HCT116 (cell line): Measurements from ENCODE around the gene SPARCL1. TPM values are rescaled to one million over a fixed set of nuclear protein-coding genes. Genes with fewer than 3 reads are reported as not detected.

ENCODE experiments used
- ATAC-seq: fragments of 200-7000 bp; cut with Tn5 transposase; 2 replicates; pipeline ENCODE4 v1.9.1; 2020; ENCODE audit warnings: mild to moderate bottlenecking, moderate library complexity
- BruUV-seq: library from RNA; stranded (reverse); fragments of 400-500 nt; replicated peaks from 2 replicates; lab custom pipeline; 2021; lab: Mats Ljungman, UMichigan
- CTCF ChIA-PET: fragments of 300-600 bp; sonication (Branson Sonifier 250); formaldehyde crosslinking; loops from one replicate; lab custom pipeline; 2021; ENCODE audit warnings: antibody characterized with exemption; lab: Charles Lee
- POLR2A ChIA-PET: fragments of 300-600, 350-600 bp; sonication (Branson Sonifier 250); formaldehyde crosslinking; loops from one replicate; lab custom pipeline; 2021; ENCODE audit warnings: antibody characterized with exemption; lab: Charles Lee
- RAD21 ChIA-PET, 2 experiments: fragments of 300-600 bp; sonication (Branson Sonifier 250); formaldehyde crosslinking; loops; one replicate each; lab custom pipeline; 2023; ENCODE audit warnings: low total read pairs in 2 of 2; ENCODE audit not compliant: uncharacterized antibody in 2 of 2, unreplicated experiment in 2 of 2, low non-redundant PET in 1 of 2; lab: Charles Lee
- DNase-seq: peaks from one replicate; pipeline ENCODE4 v3.0.0-alpha.2; 2010; ENCODE audit warnings: low read depth, low spot score
- H2AFZ ChIP-seq: fragments of 200-600 bp; shearing (Covaris generic), sonication (generic); 2 replicates; pipeline ENCODE4 v1.6.1; 2017; ENCODE audit warnings: low read depth, mixed run types, mixed read lengths, antibody characterized with exemption, low read length; ENCODE audit not compliant: poor library complexity, severe bottlenecking
- H3K27ac ChIP-seq: 2 replicates; pipeline ENCODE4 v1.5.1; 2012; ENCODE audit warnings: low read depth, low read length
- H3K27me3 ChIP-seq: fragments of 200-600 bp; sonication (generic); 2 replicates; pipeline ENCODE4 v1.6.1; 2016; ENCODE audit warnings: mixed run types, low read length, mixed read lengths; ENCODE audit not compliant: insufficient read depth
- H3K36me3 ChIP-seq, 2 experiments: fragments of 200-500 bp in 1 of 2; fragments of 200-600 bp in 1 of 2; sonication (Bioruptor generic) in 1 of 2; sonication (generic) in 1 of 2; 2 replicates each; pipeline versions ENCODE4 v1.5.1 to v1.6.1; 2014 to 2016; ENCODE audit warnings: low read length in 2 of 2, inconsistent platforms in 1 of 2, mixed read lengths in 1 of 2, mixed run types in 1 of 2; ENCODE audit not compliant: insufficient read depth in 2 of 2, control insufficient read depth in 1 of 2
- H3K4me1 ChIP-seq, 2 experiments: fragments of 200-600 bp in 1 of 2; sonication (generic) in 1 of 2; 2 replicates each; pipeline versions ENCODE4 v1.5.1 to v1.6.1; 2012 to 2017; ENCODE audit warnings: low read length in 2 of 2, inconsistent platforms in 1 of 2, mild to moderate bottlenecking in 1 of 2, mixed read lengths in 1 of 2, mixed run types in 1 of 2, moderate library complexity in 1 of 2; ENCODE audit not compliant: insufficient read depth in 2 of 2, control insufficient read depth in 1 of 2
- H3K4me2 ChIP-seq: fragments of 200-600 bp; sonication (generic); 2 replicates; pipeline ENCODE4 v1.6.1; 2017; ENCODE audit warnings: mixed run types, low read length, mixed read lengths
- H3K4me3 ChIP-seq, 2 experiments: fragments of 200-600 bp in 1 of 2; sonication (generic) in 1 of 2; replicated peaks in 1 of 2; 2 replicates each; pipeline ENCODE4 v1.5.1; 2011 to 2016; ENCODE audit warnings: low read length in 2 of 2, control low read depth in 1 of 2, low read depth in 1 of 2, mild to moderate bottlenecking in 1 of 2, mixed read lengths in 1 of 2, mixed run types in 1 of 2
- H3K79me2 ChIP-seq: fragments of 200-600 bp; sonication (generic); 2 replicates; pipeline ENCODE4 v1.6.1; 2017; ENCODE audit warnings: mild to moderate bottlenecking, mixed run types, low read length, moderate library complexity, mixed read lengths; ENCODE audit not compliant: insufficient read depth
- H3K9ac ChIP-seq: fragments of 200-600 bp; sonication (generic); 2 replicates; pipeline ENCODE4 v1.6.1; 2016; ENCODE audit warnings: low read length, mixed read lengths
- H3K9me2 ChIP-seq: fragments of 200-600 bp; sonication (generic), shearing (Covaris generic); 2 replicates; pipeline ENCODE4 v1.6.1; 2017; ENCODE audit warnings: mixed run types, mild to moderate bottlenecking, moderate library complexity; ENCODE audit not compliant: insufficient read depth
- H3K9me3 ChIP-seq, 2 experiments: fragments of 200-500 bp in 1 of 2; fragments of 200-600 bp in 1 of 2; sonication (Bioruptor generic) in 1 of 2; sonication (generic) in 1 of 2; 2 replicates each; pipeline ENCODE4 v1.6.1; 2014 to 2017; ENCODE audit warnings: low read length in 2 of 2, mixed read lengths in 2 of 2, inconsistent platforms in 1 of 2, low read depth in 1 of 2, mild to moderate bottlenecking in 1 of 2, mixed run types in 1 of 2, moderate library complexity in 1 of 2; ENCODE audit not compliant: control insufficient read depth in 1 of 2, insufficient read depth in 1 of 2
- H4K20me1 ChIP-seq: fragments of 200-600 bp; sonication (generic), shearing (Covaris generic); 2 replicates; pipeline ENCODE4 v1.6.1; 2017; ENCODE audit warnings: mixed run types, mild to moderate bottlenecking, moderate library complexity; ENCODE audit not compliant: insufficient read depth
- ATF3 ChIP-seq: IDR thresholded peaks from 2 replicates; pipeline ENCODE4 v1.6.1; 2012
- FOSL1 ChIP-seq: IDR thresholded peaks from 2 replicates; pipeline ENCODE4 v1.6.1; 2012; ENCODE audit warnings: low read depth
- JUND ChIP-seq: IDR thresholded peaks from 2 replicates; pipeline ENCODE4 v1.6.1; 2012
- MAX ChIP-seq: IDR thresholded peaks from 2 replicates; pipeline ENCODE4 v1.6.1; 2012
- REST ChIP-seq: IDR thresholded peaks from 2 replicates; pipeline ENCODE4 v1.6.1; 2012; ENCODE audit warnings: low read depth
- SP1 ChIP-seq: IDR thresholded peaks from 2 replicates; pipeline ENCODE4 v1.6.1; 2012; ENCODE audit warnings: low read depth
- TCF7L2 ChIP-seq: IDR thresholded peaks from 2 replicates; pipeline ENCODE4 v1.7.0; 2011; ENCODE audit warnings: borderline replicate concordance, inconsistent platforms; ENCODE audit not compliant: insufficient read depth, insufficient read length; ENCODE audit errors: extremely low read depth
- ZNF274 ChIP-seq: fragments of 200-500 bp; sonication (Bioruptor generic); IDR thresholded peaks from 2 replicates; pipeline ENCODE4 v1.6.1; 2014; ENCODE audit warnings: mild to moderate bottlenecking, low read depth, low read length, inconsistent platforms
- intact Hi-C: fragments of 100-400 bp; cut with micrococcal nuclease; formaldehyde crosslinking; loops from 2 replicates; pipeline ENCODE4 v1.10.0; 2022
- total RNA-seq: library from RNA; stranded (reverse); gene quantifications from one replicate; pipeline ENCODE4 v1.2.1, GENCODE V29; 2021; ENCODE audit not compliant: unreplicated experiment

The SPARCL1 gene
- total RNA-seq, 1 experiment from 2014 or later, result 0.96 TPM

GRCh38 chr4:87523307-87523706 lies 5.9 kb downstream of the SPARCL1 start:
- Histone ChIP-seq H3K4me3 (no peak overlapping the region), H3K79me2 (no peaks in the 10 kb centered on the region), H3K9me3 (no peaks in the 10 kb centered on the region), H3K9ac (no peak overlapping the region), H3K4me1 (peaks cover 15 to 20% of the 10 kb centered on the region in 2 experiments), H3K27me3 (no peaks in the 10 kb centered on the region), H3K36me3 (no peaks in the 10 kb centered on the region), H4K20me1 (no peaks in the 10 kb centered on the region), H2AFZ (no peak overlapping the region), H3K27ac (no peak overlapping the region), H3K4me2 (no peak overlapping the region), H3K9me2 (no peaks in the 10 kb centered on the region)
- ATAC-seq (no peak), DNase-seq (no peak)
- ChIA-PET CTCF (no interaction called here), RAD21 (no interaction called here), POLR2A (no interaction called here)
- no TSS peak for BruUV-seq
- intact Hi-C loops, result no loop called here
- TF ChIP-seq ZNF274 (no peak), MAX (no peak)

GRCh38 chr4:87521757-87522374 lies 7.3 kb downstream of the SPARCL1 start:
- H3K79me2 ChIP-seq, result no peaks in the 10 kb centered on the region
- H3K4me2 ChIP-seq, result peak overlapping the region; percentile 23
- RAD21 ChIA-PET, result interaction anchor here in 1 of 2 experiments (0.6 kb wide), 1 partner anchor 19 kb away, joined by 3 read pairs; no protein-coding TSS in a partner anchor
- peak overlapping the region; percentile 21 for H3K27ac ChIP-seq
- intact Hi-C loops, result no loop called here
- POLR2A ChIA-PET, result no interaction called here
- CTCF ChIA-PET, result no interaction called here
- H3K36me3 ChIP-seq, result no peaks in the 10 kb centered on the region
- peaks cover 11 to 20% of the 10 kb centered on the region in 2 experiments for H3K4me1 ChIP-seq
- ATAC-seq (peak; percentile 69), DNase-seq (peak; percentile 19)
- H3K9ac ChIP-seq, result no peak overlapping the region
- no TSS peak for BruUV-seq
- H3K4me3 ChIP-seq, result no peak overlapping the region
- TF ChIP-seq ZNF274 (no peak), TCF7L2 (peak; percentile 10), ATF3 (no peak), FOSL1 (peak; percentile 24; the same call in 1 of the 2 replicates), REST (no peak), SP1 (peak; percentile 20; the same call in 1 of the 2 replicates), JUND (peak; percentile 52)
- TF ChIP-seq, all 23 proteins: peak for 4
- no peaks in the 10 kb centered on the region for H4K20me1 ChIP-seq
- H3K9me2 ChIP-seq, result no peaks in the 10 kb centered on the region
- peak overlapping the region; percentile 74 for H2AFZ ChIP-seq
- H3K9me3 ChIP-seq, result no peaks in the 10 kb centered on the region
- no peaks in the 10 kb centered on the region for H3K27me3 ChIP-seq
